NCI-H69 (cell line): ENCODE data around the gene MT1B.
"Not testable (repeated sequence)": the region's sequence is repeated elsewhere in the genome, so short reads cannot be mapped to it uniquely, and the experiment has no call there.

Experiments
- DNase-seq: peaks from one replicate; lab custom pipeline; 2025; lab: John Stamatoyannopoulos, UW

The MT1B gene

DNA sequence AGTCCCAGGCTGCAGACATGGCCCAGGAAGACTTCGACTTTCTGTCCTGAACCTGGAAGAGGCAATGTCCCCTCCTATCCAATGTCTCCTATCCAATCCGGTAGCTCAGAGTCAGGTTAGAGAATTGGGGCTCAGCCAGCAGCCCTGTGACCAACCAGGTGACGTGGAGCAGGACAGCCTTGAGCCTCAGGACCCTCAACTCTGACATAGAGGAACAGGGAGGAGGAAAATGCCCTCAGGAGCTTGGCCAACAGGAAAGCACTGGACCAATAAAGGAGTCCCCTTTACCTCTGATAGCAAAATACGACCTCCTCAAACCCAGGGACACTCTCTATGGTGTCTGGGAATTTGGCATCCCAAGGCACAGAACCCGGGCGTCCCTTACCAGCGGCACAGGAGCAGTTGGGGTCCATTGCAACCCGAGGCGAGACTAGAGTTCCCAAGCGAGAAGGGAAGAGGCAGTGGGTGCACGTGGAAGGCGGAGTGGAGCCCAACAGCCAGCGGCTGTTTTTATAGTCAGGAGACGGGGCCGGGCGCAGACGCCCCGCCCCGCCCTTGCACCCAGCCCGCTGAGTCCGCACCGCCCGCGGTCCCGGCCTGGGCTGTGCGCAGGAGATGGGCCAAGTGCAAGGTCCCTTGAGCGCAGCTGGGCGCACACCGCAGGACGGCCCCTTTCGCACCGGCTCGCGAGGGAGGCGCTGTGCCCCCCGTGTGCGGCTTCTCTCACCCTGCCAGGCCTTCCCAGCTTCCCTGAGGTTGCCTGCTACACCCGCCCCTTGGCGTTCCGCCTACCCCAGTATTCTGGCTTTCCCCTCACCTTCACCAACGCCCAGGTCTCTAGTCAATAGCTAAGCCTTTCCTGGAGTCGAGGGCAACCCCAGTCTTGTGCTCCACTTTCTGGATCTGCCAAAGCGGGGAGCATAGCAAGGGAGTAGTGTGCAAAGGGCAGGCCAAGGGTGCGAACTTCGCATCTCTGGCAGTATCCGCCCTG lies 16.2 kb downstream of the MT1B start, which contains the start of gene MT1G:
Gene MT1G (minus strand): TSS at position 485 of the 991 bp plus-strand sequence. CDS start 72 bp downstream, at position 413.
- peak; percentile 61 for DNase-seq

DNA sequence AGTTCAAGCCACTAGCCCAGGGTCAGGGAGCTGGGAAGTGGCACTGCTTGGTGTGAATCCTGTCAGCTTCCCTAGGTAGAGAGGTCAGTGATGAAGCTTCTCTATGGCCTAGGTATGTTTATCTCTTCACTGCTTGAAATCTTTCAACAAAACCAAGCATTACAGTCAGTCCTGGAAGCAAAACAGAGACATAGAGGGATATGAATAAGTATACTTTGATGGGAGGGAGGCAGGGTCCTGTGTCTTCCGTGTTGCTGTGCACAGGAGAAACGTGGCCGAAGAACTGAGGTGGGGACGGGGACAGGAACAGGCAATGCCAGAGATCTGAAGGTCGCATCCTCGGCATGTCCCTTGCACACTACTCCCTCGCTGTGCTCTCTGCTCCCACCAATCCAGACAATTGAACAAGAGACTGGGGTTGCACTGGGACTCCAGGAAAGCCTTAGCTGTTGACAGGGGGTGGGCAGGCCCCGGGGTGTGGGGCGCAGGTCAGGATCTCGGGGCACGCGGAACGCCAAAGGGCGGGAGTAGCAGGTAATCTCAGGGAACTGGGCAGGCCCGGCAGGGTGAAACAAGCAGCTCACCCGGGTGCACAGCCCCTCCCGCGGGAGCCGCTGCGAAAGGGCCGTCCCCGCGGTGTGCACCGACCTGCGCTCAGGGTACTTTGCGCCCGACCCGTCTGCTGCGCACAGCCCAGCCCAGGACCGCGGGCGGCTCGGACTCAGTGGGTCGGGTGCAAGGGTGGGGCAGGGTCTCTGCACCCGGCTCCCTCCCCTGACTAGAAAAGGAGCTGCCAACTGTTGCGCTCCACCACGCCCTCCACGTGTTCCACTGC lies 17.5 kb downstream of the MT1B start, which contains the start of gene MT1H:
Gene MT1H (plus strand): TSS at position 810 of the 835 bp plus-strand sequence. CDS start 71 bp downstream, outside the sequence.
- peak; percentile 20 for DNase-seq

DNA sequence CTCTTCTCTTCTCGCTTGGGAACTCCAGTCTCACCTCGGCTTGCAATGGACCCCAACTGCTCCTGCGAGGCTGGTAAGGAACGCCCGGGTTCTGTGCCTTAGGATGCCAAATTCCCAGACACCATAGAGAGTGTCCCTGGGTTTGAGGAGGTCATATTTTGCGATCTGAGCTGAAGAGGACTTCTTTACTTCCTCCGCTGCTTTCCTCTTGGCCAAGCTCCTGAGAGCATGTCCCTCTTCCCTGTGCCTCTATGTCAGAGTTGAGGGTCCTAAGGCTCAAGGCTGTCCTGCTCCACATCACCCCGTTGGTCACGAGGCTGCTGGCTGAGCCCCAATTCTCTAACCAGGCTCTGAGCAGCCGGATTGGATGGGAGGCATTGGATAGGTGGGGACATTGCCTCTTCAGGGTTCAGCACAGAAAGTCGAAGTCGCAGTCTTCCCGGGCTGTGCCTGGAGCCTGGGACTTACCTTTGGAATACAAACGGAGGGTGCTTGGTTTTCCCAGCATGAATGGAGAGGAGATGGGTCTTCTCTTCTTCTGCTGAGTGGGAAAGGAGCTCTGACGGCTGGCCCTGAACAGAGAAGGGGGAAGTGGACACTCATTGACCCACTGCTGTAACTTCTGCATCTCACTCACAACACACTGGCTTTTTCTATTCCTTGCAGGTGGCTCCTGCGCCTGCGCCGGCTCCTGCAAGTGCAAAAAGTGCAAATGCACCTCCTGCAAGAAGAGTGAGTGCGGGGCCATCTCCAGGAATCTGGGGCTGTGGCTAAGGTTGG lies 18.3 kb downstream of the MT1B start:
- no peak for DNase-seq

DNA sequence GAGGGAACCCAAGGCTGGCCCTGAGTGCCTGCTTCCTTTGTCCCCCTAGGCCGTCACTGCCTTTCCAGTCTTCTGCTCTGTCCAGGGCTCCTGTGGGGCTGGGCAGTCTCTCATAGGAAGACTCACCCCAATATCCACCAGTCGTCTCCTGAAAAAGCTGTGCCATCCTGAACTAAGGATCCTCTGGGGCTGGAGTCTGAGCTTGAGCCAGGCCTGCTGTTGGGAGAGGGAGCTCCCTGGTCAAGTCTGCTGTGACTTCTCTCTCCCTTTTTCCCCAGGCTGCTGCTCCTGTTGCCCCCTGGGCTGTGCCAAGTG lies 18.9 kb downstream of the MT1B start:
- DNase-seq = no peak

DNA sequence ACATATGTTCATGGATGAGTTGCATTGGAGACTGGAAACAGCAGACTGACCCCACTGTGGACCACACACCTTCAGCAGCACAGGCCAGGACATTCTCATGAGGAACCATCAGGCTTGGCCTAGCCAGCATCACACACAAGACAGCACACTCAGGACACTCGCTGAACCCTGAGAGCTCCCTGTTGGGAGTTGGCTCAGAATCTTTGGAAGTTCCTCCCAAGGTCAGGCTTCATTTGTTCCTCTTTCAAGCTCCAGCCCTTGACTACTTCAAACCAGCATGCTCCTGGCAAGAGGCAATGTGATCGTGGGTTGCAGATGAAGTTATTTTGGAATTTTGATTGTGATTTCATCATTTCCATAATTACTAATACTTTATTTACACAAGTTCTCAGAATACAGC lies 20.0 kb downstream of the MT1B start:
- DNase-seq = peak; percentile 4

DNA sequence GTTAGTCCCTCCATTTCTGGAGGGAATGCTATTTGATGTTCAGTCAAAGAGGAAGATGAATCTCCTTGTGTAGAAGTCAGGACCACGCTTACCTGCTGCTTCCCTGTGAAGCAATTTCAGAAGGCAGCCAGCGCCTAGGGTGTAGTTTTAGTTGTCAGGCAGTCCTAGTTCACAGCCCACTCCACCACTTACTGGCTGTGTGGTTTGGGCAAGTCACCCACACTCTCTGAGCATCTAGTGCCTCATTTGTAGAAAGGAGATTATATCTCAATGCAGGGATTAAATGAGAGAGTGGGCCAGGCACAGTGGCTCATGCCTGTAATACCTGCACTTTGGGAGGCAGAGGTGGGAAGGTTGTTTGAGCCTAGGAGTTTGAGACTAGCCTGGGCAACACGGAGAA lies 20.5 kb downstream of the MT1B start:
- DNase-seq = not testable (repeated sequence)

DNA sequence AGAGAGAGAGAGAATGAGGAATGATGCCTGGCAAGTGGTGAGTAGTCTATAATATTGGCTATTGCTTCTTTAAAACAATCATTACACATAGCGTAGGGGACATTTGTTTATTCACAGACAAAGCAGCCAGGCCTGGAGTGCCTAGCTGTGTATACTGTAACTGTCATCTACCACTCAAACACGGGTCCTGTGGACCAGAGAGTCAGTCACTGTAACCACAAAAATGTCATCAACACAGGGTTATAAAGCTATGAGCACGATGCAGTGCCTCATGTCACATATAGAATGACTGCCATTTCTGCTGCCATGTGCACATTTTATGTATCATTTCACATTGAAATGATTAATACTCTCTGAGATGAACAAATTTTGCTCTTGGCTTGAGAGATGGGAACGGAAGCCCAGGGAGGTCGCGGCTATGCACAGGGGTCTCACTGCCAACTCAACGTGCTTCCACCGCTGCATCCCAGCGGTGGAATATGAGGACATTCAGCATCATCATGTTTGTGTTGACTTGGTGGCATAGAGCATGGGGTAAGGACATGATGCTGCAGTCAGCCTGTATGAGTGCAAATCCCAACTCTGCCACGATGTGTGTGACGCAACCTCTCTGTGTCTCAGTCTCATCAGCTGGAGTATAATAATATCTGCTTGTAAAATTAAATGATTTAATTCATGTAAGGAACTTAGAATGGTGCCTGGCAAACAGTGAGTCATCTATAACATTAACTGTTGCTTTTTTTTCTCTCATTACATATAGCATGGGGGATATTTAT lies 21.3 kb downstream of the MT1B start:
- no peak for DNase-seq

DNA sequence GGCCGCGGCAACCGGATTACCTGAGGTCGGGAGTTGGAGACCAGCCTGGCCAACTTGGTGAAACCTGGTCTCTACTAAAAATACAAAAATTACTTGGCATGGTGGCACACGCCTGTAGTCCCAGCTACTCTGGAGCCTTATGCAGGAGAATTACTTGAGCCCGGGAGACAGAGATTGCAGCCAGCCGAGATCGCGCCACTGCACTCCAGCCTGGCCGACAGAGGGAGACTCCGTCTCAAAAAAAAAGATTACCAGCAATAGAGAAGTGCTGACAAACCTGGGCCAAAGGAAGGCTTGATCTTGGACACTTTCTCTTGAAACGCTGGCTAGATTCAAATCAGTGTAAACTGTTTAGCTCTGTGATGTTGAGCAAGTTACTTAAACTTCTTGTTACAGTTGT lies 22.2 kb downstream of the MT1B start:
- DNase-seq = no peak

DNA sequence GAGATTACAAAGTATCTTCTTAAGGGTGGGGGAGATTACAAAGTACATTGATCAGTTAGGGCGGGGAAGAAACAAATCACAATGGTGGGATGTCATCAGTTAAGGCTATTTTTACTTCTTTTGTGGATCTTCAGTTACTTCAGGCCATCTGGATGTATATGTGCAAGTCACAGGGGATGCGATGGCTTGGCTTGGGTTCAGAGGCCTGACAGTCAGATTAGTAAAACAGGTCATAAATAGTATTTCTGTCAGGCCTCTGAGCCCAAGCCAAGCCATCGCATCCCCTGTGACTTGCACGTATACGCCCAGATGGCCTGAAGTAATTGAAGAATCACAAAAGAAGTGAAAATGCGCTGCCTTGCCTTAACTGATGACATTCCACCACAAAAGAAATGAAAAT lies 22.9 kb downstream of the MT1B start:
- not testable (repeated sequence) for DNase-seq

DNA sequence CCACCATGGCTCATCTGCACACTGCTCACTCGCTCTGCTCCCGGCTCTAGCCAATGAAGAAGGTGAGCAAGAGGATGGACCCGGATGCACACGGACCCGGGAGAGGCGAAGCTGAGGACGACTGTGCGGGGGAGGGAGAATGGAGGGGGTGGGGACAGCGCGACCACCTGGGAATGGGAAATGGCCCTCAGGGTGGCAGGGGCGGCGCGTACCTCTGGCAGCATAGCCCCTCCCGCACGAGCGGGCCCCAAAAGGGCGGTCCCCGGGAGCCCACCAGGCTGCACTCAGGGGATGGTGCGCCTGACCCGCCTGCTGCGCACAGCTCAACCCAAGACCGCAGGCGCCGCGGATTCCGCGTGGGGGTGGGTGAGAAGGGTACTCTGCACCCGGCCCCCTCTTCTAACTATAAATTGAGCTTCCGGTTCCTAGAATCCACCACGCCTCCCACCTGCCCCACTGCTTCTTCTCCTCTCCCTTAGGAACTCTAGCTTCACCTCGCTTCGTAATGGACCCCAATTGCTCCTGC lies 24.1 kb downstream of the MT1B start:
- peak; percentile 37 for DNase-seq

DNA sequence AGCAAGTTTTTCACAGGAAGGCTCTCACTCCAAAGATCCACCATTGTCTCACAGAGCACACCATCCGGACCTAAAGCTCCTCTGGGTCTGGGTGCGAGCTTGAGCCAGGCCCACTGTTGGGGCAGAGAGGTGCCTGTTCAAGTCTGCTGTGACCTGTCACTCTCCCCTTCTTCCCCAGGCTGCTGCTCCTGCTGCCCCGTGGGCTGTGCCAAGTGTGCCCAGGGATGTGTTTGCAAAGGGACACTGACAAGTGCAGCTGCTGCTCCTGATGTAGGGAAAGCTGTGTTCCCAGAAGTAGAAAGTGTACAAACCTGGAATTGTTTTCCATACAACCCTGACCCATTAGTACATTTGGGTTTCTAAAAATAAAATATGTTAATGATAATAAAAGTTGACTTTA lies 25.8 kb downstream of the MT1B start:
- DNase-seq = no peak

DNA sequence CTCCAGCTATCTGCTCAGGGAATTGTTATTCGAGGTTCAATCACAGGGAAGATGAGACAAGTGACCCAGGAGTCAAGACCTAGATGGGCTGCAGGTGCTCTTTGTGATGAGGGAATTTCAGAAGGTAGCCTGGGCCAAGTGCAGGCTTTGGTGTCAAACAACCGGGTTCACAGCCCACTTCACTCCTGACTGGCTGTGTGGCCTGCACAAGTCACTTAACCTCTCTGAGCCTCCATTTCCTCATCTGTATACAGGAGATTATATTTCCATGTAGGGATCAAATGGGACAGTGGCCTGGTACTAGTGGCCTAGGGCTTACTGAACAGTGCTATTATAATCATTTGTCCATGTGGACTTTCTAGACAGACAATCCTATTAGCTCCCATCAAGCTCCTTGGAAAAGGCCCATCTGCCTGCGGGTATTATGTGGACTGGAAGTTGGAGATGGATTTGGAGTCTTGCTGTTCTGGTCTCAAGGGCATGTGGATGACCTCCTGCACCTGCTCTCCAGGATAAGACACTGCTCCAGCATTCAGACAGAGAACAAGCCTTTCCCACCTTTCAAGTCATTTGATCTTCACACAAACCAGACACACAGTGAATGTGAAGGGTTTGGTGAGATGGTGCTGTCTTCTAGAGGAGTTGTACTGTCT lies 27.5 kb downstream of the MT1B start:
- DNase-seq = no peak

DNA sequence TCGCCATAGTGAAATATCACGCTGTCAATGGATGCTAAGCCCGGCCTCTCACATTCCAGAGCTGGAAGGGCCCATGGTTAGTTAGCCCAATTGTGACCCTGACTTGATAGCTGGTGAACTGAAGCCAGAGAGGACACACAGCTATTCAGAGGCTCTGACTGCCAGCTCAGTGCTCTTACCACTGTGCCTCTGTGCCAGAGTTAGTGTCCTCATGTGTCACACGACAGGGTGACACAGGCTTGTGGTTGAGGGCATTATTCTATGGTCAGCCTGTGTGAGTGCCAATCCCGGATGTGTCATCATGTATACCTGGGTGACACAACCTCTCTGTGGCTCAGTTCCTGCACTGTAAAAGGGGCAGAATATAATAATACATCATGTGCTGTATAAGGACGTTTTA lies 28.1 kb downstream of the MT1B start:
- no peak for DNase-seq

DNA sequence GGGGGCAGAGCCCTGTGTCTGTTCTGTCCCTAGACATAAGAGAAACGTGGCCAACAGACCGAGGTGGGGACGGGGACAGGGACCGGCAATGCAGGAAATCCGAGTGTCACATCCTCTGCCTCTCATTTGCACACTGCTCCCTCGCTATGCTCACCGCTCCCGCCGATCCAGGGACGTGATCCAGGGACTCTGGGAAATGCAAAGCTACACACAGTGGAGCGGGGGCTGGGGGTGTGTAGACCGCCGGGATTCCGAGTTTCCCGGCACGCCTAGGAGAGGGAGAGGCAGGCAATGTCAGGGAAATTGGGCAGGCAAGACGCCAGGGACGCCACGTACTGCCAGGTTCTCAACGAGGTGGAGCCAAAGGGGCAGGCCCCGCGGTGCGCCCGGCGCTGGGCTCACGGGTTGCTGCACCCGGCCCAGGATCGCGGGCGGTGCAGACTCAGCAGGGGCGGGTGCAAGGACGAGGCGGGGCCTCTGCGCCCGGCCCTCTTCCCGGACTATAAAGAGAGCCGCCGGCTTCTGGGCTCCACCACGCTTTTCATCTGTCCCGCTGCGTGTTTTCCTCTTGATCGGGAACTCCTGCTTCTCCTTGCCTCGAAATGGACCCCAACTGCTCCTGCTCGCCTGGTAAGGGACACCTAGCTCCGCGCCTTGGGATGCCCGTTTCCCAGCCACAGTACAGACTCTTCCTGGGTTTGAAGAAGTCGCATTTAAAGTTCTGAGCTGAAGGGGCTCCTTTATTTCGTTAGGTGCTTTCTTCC lies 30.4 kb downstream of the MT1B start, which contains the start of gene MT1X:
Gene MT1X (plus strand): TSS at position 532 of the 764 bp plus-strand sequence. CDS start 71 bp downstream, at position 603.
- peak; percentile 87 for DNase-seq

DNA sequence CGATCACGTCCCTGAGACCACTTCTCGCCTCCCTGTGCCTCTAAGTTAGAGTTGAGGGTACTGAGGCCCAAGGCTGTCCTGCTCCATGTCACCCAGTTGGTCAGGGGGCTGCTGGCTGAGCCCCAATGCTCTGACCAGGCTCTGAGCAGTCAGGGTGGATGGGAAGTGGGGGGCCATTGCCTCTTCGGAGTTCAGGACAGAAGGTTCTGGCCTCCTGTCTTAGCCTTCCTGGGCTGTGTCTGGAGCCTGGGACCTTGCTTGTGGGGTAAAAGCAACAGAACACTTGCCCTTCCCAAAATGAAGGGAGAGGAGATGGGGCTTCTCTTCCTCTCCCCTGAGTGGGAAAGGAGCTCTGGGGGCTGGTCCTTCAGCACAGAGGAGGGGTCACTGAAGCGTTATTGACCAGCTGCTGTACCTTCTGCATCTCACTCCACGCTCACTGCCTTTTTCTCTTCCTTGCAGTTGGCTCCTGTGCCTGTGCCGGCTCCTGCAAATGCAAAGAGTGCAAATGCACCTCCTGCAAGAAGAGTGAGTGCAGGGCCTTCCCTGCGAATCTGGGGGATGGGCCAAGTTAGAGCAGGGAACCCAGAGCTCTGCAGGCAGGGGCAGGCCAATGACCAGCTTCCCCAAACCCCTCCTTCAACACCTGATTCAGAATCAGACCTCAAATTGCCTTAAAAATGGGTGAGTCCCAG lies 31.2 kb downstream of the MT1B start:
- no peak for DNase-seq

DNA sequence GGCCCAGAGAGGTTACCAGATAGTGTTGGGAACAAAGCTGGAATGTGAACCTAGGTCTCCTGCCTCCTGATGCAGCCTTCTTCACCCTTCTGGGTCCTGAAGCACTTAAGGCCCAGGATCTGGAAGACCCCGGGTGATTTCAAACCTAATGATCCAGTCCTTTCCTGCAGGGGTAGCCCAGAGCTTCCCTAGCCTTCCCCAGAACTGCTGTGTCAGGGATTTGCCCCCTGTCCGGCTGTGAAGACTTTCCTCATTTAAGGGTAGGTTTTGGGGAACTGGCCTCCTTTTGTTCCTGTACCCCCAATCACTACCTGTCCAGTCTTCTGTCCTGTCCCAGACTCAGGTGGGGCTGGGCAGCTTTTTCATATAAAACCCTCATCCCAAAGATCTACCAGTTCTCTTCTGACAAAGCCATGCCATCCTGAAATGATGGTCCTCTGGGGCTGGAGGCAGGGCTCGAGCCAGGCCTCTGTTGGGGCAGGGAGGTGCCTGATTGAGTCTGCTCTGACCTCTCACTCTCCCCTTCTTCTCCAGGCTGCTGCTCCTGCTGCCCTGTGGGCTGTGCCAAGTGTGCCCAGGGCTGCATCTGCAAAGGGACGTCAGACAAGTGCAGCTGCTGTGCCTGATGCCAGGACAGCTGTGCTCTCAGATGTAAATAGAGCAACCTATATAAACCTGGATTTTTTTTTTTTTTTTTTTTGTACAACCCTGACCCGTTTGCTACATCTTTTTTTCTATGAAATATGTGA lies 31.9 kb downstream of the MT1B start:
- DNase-seq = no peak

DNA sequence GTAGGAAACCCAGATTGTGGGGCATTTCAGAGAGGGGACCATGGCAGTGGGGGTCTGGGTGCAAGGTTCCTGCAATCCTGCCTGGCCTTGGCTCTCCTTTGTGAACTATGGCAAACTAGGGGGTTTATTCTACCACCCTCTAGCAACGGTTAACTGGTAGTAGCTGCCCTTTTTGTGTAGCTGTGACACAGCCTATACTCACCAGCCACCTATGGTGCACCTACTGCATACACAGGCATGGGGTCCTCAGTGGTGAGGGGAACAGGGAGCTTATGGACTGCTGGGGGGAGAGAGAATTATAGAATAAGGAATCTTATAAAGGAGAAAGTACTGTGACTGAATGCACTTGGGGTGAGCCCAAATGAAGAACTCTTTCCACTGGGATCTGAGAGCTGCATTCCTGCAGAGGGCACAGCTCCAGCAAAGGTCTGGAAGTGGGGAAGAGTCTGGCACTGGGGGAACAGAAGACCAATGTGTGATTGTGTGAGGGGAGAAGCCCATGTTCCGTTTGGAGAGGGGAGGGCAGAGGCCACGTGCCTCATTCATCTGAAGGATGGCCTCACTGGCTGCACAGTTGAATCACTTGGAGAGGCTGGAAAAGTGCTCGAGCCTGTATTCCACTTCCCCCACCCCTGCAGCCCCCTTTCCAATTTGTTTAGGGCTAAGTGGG lies 32.7 kb downstream of the MT1B start:
- no peak for DNase-seq
